HEK293 (cell line): Measurements from ENCODE around the gene CNIH3.

Experiments used
- CTCF ChIA-PET: fragments of 350-600 bp; formaldehyde crosslinking; extraction: SDS; loops from one replicate; lab custom pipeline; 2021; ENCODE audit warnings: antibody characterized with exemption; lab: Yijun Ruan, JAX
- POLR2A ChIA-PET: fragments of 300-600 bp; formaldehyde crosslinking; extraction: SDS; loops from one replicate; lab custom pipeline; 2020; ENCODE audit warnings: antibody characterized with exemption, inconsistent platforms; lab: Yijun Ruan, JAX
- H3K27ac ChIP-seq: fragments of 200-500 bp; sonication (Bioruptor generic); 2 replicates; pipeline ENCODE4 v1.5.1; 2014; ENCODE audit warnings: low read depth, low read length, control low read depth, inconsistent platforms; ENCODE audit errors: extremely low read depth
- H3K36me3 ChIP-seq, 2 experiments: fragments of 200-500 bp in 1 of 2; sonication (Bioruptor generic) in 1 of 2; 1 replicate in 1 of 2; 2 replicates in 1 of 2; pipeline ENCODE4 v1.5.1; 2014 to 2017; ENCODE audit warnings: inconsistent platforms in 2 of 2, low read length in 2 of 2; ENCODE audit not compliant: control insufficient read depth in 2 of 2, insufficient read depth in 1 of 2
- H3K4me1 ChIP-seq: fragments of 200-500 bp; sonication (Bioruptor generic); 2 replicates; pipeline ENCODE4 v1.5.1; 2014; ENCODE audit warnings: mild to moderate bottlenecking, low read length, inconsistent platforms; ENCODE audit not compliant: control insufficient read depth, insufficient read depth
- H3K4me3 ChIP-seq: 2 replicates; pipeline ENCODE4 v1.5.1; 2011; ENCODE audit warnings: low read depth, mild to moderate bottlenecking, control low read depth, low read length, moderate library complexity
- H3K9me3 ChIP-seq: fragments of 200-500 bp; sonication (Bioruptor generic); 2 replicates; pipeline ENCODE4 v1.5.1; 2014; ENCODE audit warnings: low read depth, low read length, inconsistent platforms; ENCODE audit not compliant: control insufficient read depth, insufficient read depth
- EGR2 ChIP-seq: fragments of 450-650 bp; formaldehyde crosslinking; IDR thresholded peaks from 2 replicates; pipeline ENCODE4 v1.5.1; 2016; ENCODE audit warnings: low read depth, missing biosample characterization, missing genetic modification characterization
- FEZF1 ChIP-seq: fragments of 450-650 bp; formaldehyde crosslinking; IDR thresholded peaks from 2 replicates; pipeline ENCODE4 v1.5.1; 2016; ENCODE audit warnings: missing biosample characterization, missing genetic modification characterization
- GLI4 ChIP-seq: fragments of 450-650 bp; formaldehyde crosslinking; IDR thresholded peaks from 2 replicates; pipeline ENCODE4 v1.5.1; 2016; ENCODE audit warnings: missing biosample characterization, missing genetic modification characterization
- GLIS1 ChIP-seq: fragments of 450-650 bp; formaldehyde crosslinking; IDR thresholded peaks from 2 replicates; pipeline ENCODE4 v1.5.1; 2016; ENCODE audit warnings: missing biosample characterization, missing genetic modification characterization
- HOXD13 ChIP-seq: sonication (generic); formaldehyde crosslinking; IDR thresholded peaks from 2 replicates; pipeline ENCODE4 v1.8.0; 2022; ENCODE audit warnings: missing genetic modification reagents, borderline replicate concordance
- KLF16 ChIP-seq: fragments of 450-650 bp; formaldehyde crosslinking; IDR thresholded peaks from 2 replicates; pipeline ENCODE4 v1.5.1; 2017; ENCODE audit warnings: missing biosample characterization, missing genetic modification characterization
- OVOL3 ChIP-seq: fragments of 450-650 bp; formaldehyde crosslinking; IDR thresholded peaks from 2 replicates; pipeline ENCODE4 v1.5.1; 2016; ENCODE audit warnings: missing biosample characterization, missing genetic modification characterization
- TCF7L2 ChIP-seq: IDR thresholded peaks from 2 replicates; pipeline ENCODE4 v1.6.1; 2011; ENCODE audit warnings: low read depth, mild to moderate bottlenecking, inconsistent platforms, low read length, moderate library complexity, borderline replicate concordance
- ZBTB20 ChIP-seq: fragments of 450-650 bp; formaldehyde crosslinking; IDR thresholded peaks from 2 replicates; pipeline ENCODE4 v1.5.1; 2016; ENCODE audit warnings: missing biosample characterization, missing genetic modification characterization
- ZFP3 ChIP-seq: fragments of 450-650 bp; formaldehyde crosslinking; IDR thresholded peaks from 2 replicates; pipeline ENCODE4 v1.5.1; 2016; ENCODE audit warnings: low read depth, missing biosample characterization, missing genetic modification characterization
- ZIC2 ChIP-seq: fragments of 450-650 bp; formaldehyde crosslinking; IDR thresholded peaks from 2 replicates; pipeline ENCODE4 v1.5.1; 2016; ENCODE audit warnings: missing biosample characterization, missing genetic modification characterization
- ZNF112 ChIP-seq: fragments of 450-650 bp; formaldehyde crosslinking; IDR thresholded peaks from 2 replicates; pipeline ENCODE4 v1.5.0; 2017; ENCODE audit warnings: missing biosample characterization, missing genetic modification characterization
- ZNF16 ChIP-seq: fragments of 450-650 bp; formaldehyde crosslinking; IDR thresholded peaks from 2 replicates; pipeline ENCODE4 v1.5.1; 2016; ENCODE audit warnings: low read depth, missing biosample characterization, missing genetic modification characterization
- ZNF19 ChIP-seq: fragments of 450-650 bp; formaldehyde crosslinking; IDR thresholded peaks from 2 replicates; pipeline ENCODE4; 2016; ENCODE audit warnings: missing biosample characterization, missing genetic modification characterization, low read depth
- ZNF324 ChIP-seq: fragments of 450-650 bp; formaldehyde crosslinking; IDR thresholded peaks from 2 replicates; pipeline ENCODE4 v1.5.1; 2016; ENCODE audit warnings: missing biosample characterization, missing genetic modification characterization
- ZNF404 ChIP-seq: fragments of 450-650 bp; formaldehyde crosslinking; IDR thresholded peaks from 2 replicates; pipeline ENCODE4 v1.5.1; 2017; ENCODE audit warnings: missing biosample characterization, missing genetic modification characterization
- ZNF585B ChIP-seq: fragments of 450-650 bp; formaldehyde crosslinking; IDR thresholded peaks from 2 replicates; pipeline ENCODE4 v1.5.1; 2016; ENCODE audit warnings: missing biosample characterization, missing genetic modification characterization
- ZNF664 ChIP-seq: fragments of 450-650 bp; formaldehyde crosslinking; IDR thresholded peaks from 2 replicates; pipeline ENCODE4 v1.5.1; 2016; ENCODE audit warnings: missing biosample characterization, missing genetic modification characterization
- ZNF670 ChIP-seq: fragments of 450-650 bp; formaldehyde crosslinking; IDR thresholded peaks from 2 replicates; pipeline ENCODE4 v1.5.1; 2016; ENCODE audit warnings: missing biosample characterization, missing genetic modification characterization, low read depth
- ZNF707 ChIP-seq: fragments of 450-650 bp; formaldehyde crosslinking; IDR thresholded peaks from 2 replicates; pipeline ENCODE4 v1.5.1; 2016; ENCODE audit warnings: missing biosample characterization, missing genetic modification characterization
- ZNF776 ChIP-seq: fragments of 450-650 bp; formaldehyde crosslinking; IDR thresholded peaks from 2 replicates; pipeline ENCODE4 v1.5.0; 2017; ENCODE audit warnings: missing biosample characterization, missing genetic modification characterization, borderline replicate concordance
- ZNF837 ChIP-seq: fragments of 450-650 bp; formaldehyde crosslinking; IDR thresholded peaks from 2 replicates; pipeline ENCODE4 v1.5.1; 2016; ENCODE audit warnings: missing biosample characterization, missing genetic modification characterization
- ZXDB ChIP-seq: fragments of 450-650 bp; formaldehyde crosslinking; IDR thresholded peaks from 2 replicates; pipeline ENCODE4 v1.5.1; 2016; ENCODE audit warnings: missing biosample characterization, missing genetic modification characterization
- TF ChIP-seq, protein P1 (sequence below): fragments of 450-650 bp; formaldehyde crosslinking; IDR thresholded peaks from 2 replicates; pipeline ENCODE4 v1.5.1; 2016; ENCODE audit warnings: missing biosample characterization, missing genetic modification characterization, borderline replicate concordance
- TF ChIP-seq, protein P2 (sequence below): fragments of 450-650 bp; formaldehyde crosslinking; IDR thresholded peaks from 2 replicates; pipeline ENCODE4 v1.5.1; 2016; ENCODE audit warnings: missing biosample characterization, missing genetic modification characterization, low read depth
- TF ChIP-seq, protein P3 (sequence below): fragments of 450-650 bp; formaldehyde crosslinking; IDR thresholded peaks from 2 replicates; pipeline ENCODE4 v1.5.1; 2017; ENCODE audit warnings: missing biosample characterization, missing genetic modification characterization

Gene CNIH3

DNA sequence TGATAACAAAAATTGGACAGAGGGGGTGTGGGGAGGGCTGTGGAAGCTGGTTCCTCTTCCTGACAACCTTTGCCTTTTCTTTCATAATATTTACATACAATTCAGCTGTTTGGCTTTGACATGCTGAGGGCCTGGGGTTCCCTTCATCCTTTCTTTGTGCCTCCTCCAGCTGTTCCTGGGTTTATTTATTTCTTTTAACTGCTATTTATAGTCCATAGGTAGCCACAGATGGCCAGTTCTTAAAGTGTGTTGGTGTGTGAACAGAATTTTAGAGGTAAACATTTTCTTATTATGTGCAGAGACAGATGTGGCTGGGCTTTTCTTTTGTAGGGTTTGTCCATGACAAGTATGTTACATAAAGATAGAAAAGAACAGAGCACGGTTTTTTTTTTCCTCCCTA is 34.1 kb upstream of the CNIH3 start (continued):
- TF ChIP-seq, protein P1, sequence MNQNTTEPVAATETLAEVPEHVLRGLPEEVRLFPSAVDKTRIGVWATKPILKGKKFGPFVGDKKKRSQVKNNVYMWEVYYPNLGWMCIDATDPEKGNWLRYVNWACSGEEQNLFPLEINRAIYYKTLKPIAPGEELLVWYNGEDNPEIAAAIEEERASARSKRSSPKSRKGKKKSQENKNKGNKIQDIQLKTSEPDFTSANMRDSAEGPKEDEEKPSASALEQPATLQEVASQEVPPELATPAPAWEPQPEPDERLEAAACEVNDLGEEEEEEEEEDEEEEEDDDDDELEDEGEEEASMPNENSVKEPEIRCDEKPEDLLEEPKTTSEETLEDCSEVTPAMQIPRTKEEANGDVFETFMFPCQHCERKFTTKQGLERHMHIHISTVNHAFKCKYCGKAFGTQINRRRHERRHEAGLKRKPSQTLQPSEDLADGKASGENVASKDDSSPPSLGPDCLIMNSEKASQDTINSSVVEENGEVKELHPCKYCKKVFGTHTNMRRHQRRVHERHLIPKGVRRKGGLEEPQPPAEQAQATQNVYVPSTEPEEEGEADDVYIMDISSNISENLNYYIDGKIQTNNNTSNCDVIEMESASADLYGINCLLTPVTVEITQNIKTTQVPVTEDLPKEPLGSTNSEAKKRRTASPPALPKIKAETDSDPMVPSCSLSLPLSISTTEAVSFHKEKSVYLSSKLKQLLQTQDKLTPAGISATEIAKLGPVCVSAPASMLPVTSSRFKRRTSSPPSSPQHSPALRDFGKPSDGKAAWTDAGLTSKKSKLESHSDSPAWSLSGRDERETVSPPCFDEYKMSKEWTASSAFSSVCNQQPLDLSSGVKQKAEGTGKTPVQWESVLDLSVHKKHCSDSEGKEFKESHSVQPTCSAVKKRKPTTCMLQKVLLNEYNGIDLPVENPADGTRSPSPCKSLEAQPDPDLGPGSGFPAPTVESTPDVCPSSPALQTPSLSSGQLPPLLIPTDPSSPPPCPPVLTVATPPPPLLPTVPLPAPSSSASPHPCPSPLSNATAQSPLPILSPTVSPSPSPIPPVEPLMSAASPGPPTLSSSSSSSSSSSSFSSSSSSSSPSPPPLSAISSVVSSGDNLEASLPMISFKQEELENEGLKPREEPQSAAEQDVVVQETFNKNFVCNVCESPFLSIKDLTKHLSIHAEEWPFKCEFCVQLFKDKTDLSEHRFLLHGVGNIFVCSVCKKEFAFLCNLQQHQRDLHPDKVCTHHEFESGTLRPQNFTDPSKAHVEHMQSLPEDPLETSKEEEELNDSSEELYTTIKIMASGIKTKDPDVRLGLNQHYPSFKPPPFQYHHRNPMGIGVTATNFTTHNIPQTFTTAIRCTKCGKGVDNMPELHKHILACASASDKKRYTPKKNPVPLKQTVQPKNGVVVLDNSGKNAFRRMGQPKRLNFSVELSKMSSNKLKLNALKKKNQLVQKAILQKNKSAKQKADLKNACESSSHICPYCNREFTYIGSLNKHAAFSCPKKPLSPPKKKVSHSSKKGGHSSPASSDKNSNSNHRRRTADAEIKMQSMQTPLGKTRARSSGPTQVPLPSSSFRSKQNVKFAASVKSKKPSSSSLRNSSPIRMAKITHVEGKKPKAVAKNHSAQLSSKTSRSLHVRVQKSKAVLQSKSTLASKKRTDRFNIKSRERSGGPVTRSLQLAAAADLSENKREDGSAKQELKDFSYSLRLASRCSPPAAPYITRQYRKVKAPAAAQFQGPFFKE (tag by site-specific recombination): no peak
- TF ChIP-seq ZBTB20 (tag by site-specific recombination): no peak
- no peak for TF ChIP-seq ZNF776 (tag by site-specific recombination)
- TF ChIP-seq GLIS1 (tag by site-specific recombination): no peak
- TF ChIP-seq ZNF664: no peak
- no peak for TF ChIP-seq ZIC2

DNA sequence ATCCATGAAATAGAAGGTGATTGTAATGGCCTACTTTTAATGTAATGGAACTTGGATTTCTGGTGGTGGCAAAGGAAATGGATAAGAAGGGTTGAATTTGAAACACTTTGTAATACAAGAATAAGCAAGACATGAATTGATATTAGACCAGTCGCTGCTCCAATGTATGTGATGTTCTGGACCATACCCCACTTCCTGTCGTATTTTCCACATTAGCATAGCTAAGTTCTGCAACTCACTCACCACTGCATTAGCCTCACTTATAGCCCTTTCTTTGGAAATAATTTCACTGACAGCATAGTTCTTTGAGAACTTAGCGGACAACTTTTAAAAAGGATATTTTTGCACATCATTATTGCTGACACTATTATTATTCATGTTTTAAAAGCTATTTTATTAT is 32.3 kb upstream of the CNIH3 start:
- no peaks in the 10 kb centered on the region for H3K9me3 ChIP-seq
- ChIA-PET CTCF (no interaction called here), POLR2A (no interaction called here)
- no peak overlapping the region for H3K27ac ChIP-seq
- TF ChIP-seq ZNF707 (tag by site-specific recombination): peak; percentile 80
- TF ChIP-seq GLI4 (tag by site-specific recombination): no peak
- TF ChIP-seq, all 188 proteins: peak for 1
- H3K4me3 ChIP-seq: no peak overlapping the region
- peaks cover 3% of the 10 kb centered on the region; the same call in 1 of the 2 replicates for H3K4me1 ChIP-seq
- no peaks in the 10 kb centered on the region for H3K36me3 ChIP-seq

DNA sequence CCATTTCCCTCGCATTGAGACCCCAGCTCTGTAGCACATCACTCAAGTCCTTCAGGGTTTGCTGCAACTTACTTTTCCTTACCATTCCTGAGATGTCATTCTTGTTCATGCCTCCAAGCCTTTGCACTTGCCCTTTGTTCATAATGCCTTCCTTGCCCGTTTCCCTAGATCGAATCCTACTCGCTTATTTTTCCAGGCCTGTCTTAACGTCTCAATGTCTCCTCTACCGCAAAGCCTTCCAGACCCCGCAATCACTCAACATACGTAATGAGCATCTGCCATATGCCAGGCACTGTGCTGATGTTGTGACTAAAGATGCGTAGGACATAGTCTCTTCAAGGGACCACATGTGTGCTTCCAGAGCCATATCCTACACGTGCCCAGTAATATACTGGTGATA is 31.1 kb upstream of the CNIH3 start:
- Histone ChIP-seq H3K9me3 (no peaks in the 10 kb centered on the region), H3K27ac (no peak overlapping the region), H3K4me1 (no peaks in the 10 kb centered on the region), H3K36me3 (no peaks in the 10 kb centered on the region), H3K4me3 (no peak overlapping the region)
- ChIA-PET CTCF (no interaction called here), POLR2A (no interaction called here)
- TF ChIP-seq ZNF585B (tag by site-specific recombination) (no peak), ZNF670 (tag by site-specific recombination) (no peak), EGR2 (no peak), ZNF19 (tag by site-specific recombination) (no peak), HOXD13 (no peak), ZNF324 (tag by site-specific recombination) (no peak), TCF7L2 (no peak), ZNF112 (tag by site-specific recombination) (no peak), ZNF404 (tag by site-specific recombination) (no peak), KLF16 (tag by site-specific recombination) (no peak), ZNF16 (tag by site-specific recombination) (no peak), ZXDB (tag by site-specific recombination) (no peak), FEZF1 (tag by site-specific recombination) (no peak), OVOL3 (tag by site-specific recombination) (no peak), ZFP3 (tag by site-specific recombination) (no peak), ZNF837 (tag by site-specific recombination) (no peak)
- TF ChIP-seq, protein P2, sequence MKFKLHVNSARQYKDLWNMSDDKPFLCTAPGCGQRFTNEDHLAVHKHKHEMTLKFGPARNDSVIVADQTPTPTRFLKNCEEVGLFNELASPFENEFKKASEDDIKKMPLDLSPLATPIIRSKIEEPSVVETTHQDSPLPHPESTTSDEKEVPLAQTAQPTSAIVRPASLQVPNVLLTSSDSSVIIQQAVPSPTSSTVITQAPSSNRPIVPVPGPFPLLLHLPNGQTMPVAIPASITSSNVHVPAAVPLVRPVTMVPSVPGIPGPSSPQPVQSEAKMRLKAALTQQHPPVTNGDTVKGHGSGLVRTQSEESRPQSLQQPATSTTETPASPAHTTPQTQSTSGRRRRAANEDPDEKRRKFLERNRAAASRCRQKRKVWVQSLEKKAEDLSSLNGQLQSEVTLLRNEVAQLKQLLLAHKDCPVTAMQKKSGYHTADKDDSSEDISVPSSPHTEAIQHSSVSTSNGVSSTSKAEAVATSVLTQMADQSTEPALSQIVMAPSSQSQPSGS (tag by site-specific recombination): no peak
- TF ChIP-seq, protein P3, sequence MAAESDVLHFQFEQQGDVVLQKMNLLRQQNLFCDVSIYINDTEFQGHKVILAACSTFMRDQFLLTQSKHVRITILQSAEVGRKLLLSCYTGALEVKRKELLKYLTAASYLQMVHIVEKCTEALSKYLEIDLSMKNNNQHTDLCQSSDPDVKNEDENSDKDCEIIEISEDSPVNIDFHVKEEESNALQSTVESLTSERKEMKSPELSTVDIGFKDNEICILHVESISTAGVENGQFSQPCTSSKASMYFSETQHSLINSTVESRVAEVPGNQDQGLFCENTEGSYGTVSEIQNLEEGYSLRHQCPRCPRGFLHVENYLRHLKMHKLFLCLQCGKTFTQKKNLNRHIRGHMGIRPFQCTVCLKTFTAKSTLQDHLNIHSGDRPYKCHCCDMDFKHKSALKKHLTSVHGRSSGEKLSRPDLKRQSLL: no peak
